HG03342 (cell line): ENCODE measurements around the gene ABCG1.
"Not testable (repeated sequence)": the region's sequence is repeated elsewhere in the genome, so short reads cannot be mapped to it uniquely, and the experiment has no call there.

Experiments used
- ATAC-seq: cut with Tn5 transposase; IDR thresholded peaks from one replicate; pipeline ENCODE4 v1.9.1; 2021; ENCODE audit warnings: mild to moderate bottlenecking, moderate library complexity; ENCODE audit not compliant: unreplicated experiment

Gene ABCG1

GRCh38 chr21:42218836-42219605 lies at the start of gene ABCG1:
TSS of gene ABCG1 (plus strand) at chr21:42219140. CDS start at chr21:42219263, 123 bp downstream.
- ATAC-seq, result no peak

GRCh38 chr21:42169758-42170157 lies 49.2 kb upstream of the ABCG1 start:
- no peak for ATAC-seq

GRCh38 chr21:42171091-42172053 lies 47.6 kb upstream of the ABCG1 start:
- no peak for ATAC-seq

GRCh38 chr21:42172596-42173483 lies 46.1 kb upstream of the ABCG1 start:
- no peak for ATAC-seq

DNA sequence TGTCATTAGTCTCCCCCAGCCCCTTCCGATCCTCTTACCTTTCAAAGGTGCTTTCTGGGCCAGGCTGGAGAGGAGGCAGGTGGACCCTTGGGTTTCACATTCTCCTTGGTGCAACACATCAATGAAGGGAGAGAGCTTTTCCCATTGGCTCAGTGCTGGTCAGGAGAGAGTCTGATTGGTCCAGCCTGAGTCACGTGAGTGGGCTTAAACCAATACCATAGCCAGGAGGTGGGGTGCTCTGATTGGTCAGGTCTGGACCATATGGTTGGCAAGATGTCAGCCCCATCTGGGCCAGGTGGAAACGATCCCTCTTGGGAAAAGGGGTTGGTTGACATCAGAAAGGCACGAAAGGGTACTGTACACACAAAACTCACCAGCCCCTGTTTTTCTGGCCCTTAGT lies 44.8 kb upstream of the ABCG1 start:
- ATAC-seq, result no peak

GRCh38 chr21:42175110-42175710 lies 43.7 kb upstream of the ABCG1 start:
- ATAC-seq, result no peak

DNA sequence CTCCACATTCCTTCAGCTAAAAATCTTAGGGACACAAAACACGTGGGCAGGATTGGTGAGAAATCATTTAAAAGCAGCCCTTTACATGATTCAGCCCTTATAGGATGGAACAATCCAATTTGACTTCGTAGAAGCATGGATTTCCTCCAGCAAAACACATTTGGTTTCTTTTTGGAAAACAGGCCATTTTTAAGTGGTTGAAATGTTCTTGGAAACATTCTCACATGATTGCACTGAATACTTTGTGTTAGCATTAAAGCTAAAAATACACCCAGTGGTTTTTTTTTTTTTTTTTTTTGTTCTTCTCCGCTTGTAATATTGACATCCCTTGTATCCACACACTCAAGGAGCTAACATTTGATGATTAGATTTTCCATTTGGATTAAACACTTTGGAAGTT lies 42.1 kb upstream of the ABCG1 start:
- no peak for ATAC-seq

- ATAC-seq, result no peak
Measured at GRCh38 chr21:42179316-42179715, 39.6 kb upstream of the ABCG1 start.

DNA sequence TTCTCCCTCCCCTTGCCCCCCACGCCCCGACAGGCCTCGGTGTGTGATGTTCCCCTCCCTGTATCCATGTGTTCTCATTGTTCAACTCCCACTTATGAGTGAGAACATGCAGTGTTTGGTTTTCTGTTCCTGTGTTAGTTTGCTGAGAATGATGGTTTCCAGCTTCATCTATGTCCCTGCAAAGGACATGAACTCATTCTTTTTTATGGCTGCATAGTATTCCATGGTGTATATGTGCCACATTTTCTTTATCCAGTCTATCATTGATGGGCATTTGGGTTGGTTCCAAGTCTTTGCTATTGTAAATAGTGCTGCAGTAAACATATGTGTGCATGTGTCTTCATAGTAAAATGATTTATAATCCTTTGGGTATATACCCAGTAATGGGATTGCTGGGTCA lies 38.9 kb upstream of the ABCG1 start:
- ATAC-seq, result not testable (repeated sequence)

- ATAC-seq, result no peak
Measured at GRCh38 chr21:42182713-42183371, 36.1 kb upstream of the ABCG1 start.

DNA sequence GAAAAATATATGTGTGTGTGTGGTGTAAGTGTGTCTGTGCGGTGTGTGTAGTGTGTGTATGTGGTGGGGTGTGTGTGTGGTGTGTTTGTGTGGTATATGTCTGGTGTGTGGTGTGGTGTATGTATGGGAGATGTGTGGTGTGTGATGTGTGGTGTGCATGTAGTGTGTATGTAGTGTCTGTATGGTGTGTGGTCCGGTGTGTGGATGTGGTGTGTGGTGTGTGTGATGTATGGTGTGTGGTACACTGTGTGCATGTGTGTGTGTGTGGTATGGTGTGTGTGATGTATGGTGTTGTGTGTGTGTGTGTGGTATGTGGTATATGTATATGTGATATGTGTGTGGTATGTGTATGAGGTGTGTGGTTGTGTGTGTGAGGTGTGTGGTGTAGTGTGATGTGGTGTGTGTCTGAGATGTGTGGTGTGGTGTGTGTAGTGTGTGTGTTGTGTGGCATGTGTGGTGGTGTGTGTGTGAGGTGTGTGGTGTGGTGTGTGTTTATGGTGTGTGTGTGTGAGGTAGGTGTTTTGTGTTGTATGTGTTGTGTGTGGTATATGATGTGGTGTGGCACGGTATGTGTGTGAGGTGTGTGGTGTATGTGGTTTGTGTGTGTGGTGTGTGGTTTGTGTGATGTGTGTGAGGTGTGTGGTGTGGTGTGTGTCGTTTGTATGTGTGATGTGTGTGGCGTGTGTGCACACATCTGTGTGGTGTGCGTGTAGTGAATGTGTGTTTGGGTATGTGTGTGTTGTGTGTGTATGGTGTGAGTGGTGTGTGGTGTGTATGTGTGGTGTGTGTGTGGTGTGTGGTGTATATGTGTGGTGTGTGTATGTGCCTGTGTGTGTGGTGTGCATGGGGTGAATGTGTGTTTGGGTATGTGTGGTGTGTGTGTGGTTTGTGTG lies 35.3 kb upstream of the ABCG1 start:
- ATAC-seq, result no peak

DNA sequence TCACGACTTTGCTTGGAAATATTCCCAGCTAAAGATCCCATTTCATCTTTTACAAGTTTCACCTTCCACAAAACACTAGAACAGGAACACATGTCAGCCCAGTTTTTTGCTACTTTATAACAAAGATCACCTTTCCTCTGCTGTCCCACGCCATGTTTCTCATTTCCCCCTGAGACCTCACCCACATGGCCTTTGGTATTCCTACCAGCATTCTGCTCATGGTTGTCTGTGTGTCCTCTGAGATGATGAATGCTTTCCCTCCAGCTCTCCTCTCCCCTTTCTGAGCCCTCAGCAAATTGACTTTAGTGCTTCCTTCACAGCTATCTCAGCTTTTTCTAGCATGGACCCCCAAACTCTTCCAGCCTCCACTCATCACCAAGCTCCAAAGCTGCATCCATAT lies 32.3 kb upstream of the ABCG1 start:
- no peak for ATAC-seq

DNA sequence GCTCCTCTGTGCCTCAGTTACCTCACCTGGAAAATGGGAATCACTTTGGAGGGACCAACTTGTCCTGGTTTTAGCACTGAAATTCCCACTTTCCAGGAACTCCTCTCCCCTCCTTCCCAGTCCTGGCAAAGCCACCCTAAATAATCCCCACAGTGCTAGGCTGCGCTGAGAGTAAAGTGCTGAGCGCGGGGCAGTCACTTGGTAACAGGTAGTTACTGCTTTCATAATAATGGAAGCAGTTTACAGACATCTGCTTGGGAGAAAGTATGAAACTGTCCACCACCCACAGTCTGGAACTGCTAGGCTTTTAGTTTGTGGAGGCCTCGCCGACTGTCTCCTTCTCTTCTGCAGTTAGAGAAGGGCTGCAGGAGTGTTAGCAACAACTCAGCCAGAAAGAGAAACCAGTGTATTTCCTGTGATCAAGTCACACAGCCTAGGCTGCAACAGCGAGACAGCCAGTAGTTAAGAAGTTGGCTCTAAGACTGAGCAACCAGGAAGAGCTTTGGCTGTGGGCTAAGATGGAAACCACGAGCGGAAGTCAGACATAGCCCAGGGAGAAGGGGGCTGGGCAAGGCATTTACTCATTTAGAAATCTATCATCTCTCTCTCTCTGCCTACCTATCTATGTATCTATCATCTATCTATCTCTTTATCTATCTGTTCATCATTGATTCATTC lies 30.8 kb upstream of the ABCG1 start:
- peak; percentile 93 for ATAC-seq

GRCh38 chr21:42188663-42189062 lies 30.3 kb upstream of the ABCG1 start:
- no peak for ATAC-seq

DNA sequence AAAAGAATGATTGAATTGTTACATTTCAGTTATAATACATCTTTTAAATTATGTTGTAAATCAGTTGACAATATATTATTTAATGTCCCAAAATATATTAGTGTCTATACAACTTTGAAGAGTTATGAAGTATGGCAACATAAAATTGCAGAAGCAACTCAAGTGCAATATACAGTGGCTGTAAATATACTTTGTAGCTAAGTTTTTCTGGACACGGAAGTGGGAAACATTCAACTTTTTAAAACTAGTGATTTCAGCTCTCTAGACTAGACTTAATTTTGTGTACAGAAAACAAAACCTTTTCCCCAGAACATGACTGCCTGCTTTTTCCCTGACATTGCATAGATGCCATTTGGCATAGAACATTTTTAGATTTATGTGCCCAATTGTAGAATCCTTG lies 29.5 kb upstream of the ABCG1 start:
- no peak for ATAC-seq

GRCh38 chr21:42189860-42190485 lies 29.0 kb upstream of the ABCG1 start:
- ATAC-seq, result no peak

- no peak for ATAC-seq
Measured at GRCh38 chr21:42190486-42190863, 28.5 kb upstream of the ABCG1 start.

DNA sequence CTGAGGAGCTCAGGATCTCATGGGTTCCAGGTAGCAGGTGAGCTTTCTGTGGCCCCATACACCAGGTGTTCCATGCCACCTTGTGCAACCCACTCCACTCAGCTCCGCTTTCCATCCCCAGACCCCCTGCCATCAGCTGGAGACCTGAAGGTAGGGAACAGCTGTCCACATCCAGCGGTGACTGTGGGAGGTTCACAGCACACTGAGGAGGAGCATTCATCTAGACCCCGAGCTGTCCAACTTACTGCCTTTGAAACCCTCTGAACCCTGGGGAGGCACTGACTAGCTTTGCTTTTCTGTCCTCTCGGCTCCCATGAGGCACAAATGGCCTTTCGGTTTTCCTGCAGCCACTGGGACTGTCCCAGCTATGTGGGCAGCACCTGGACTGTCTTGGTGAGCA lies 27.9 kb upstream of the ABCG1 start:
- ATAC-seq, result no peak
